ENCODE data around the gene PPEF2.

The PPEF2 gene

DNA sequence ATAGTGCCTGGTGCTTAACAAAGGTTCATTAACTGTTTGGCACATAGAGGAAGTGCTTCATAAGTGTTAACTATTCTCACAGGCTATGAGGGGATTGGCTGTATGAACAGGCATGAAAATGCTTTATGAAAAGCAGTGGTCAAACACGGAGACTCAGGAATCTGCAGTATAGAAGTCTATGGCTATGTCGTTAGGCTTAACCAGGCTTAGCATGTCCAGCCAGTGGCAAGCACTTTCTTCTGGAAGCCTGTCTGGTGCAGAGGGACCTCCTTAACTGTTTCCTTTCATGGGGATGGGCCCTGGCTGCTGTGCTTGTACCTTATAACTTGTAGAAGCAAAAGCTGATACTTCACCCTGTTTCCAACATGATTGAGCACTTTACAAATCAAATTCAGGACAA lies 78.4 kb downstream of the PPEF2 start:
- Mint-ChIP-seq H3K27ac (no peak overlapping the region), H3K36me3 (no peaks in the 10 kb centered on the region), H3K4me1 (no peaks in the 10 kb centered on the region), H3K4me3 (no peak overlapping the region), H3K9me3 (no peaks in the 10 kb centered on the region)
- ATAC-seq, result no peak
- DNase-seq (ENCODE audit: low spot score in 2 of 2), result no peak

- ATAC-seq, result no peak
- H3K36me3 Mint-ChIP-seq, result no peaks in the 10 kb centered on the region
Measured at GRCh38 chr4:75822416-75822815, 79.8 kb downstream of the PPEF2 start.

GRCh38 chr4:75821966-75822365 lies 80.3 kb downstream of the PPEF2 start:
- H3K4me3 Mint-ChIP-seq, result no peak overlapping the region
- no peak for ATAC-seq
- no peak overlapping the region for H3K27ac Mint-ChIP-seq
- H3K9me3 Mint-ChIP-seq, result no peaks in the 10 kb centered on the region
- no peaks in the 10 kb centered on the region for H3K4me1 Mint-ChIP-seq
- no peak for DNase-seq (ENCODE audit: low spot score in 2 of 2)
- no peaks in the 10 kb centered on the region for H3K36me3 Mint-ChIP-seq

More at GRCh38 chr4:75822416-75822815, 79.8 kb downstream of the PPEF2 start:
- DNase-seq (ENCODE audit: low spot score in 2 of 2), result no peak
- Mint-ChIP-seq H3K4me1 (no peaks in the 10 kb centered on the region), H3K9me3 (no peaks in the 10 kb centered on the region), H3K4me3 (no peak overlapping the region), H3K27ac (no peak overlapping the region)

GRCh38 chr4:75821216-75821615 lies 81.0 kb downstream of the PPEF2 start:
- no peak overlapping the region for H3K27ac Mint-ChIP-seq
- no peaks in the 10 kb centered on the region for H3K9me3 Mint-ChIP-seq
- no peaks in the 10 kb centered on the region for H3K4me1 Mint-ChIP-seq
- DNase-seq (ENCODE audit: low spot score in 2 of 2) (no peak), ATAC-seq (peak; percentile 61)
- peaks cover 2% of the 10 kb centered on the region for H3K36me3 Mint-ChIP-seq
- H3K4me3 Mint-ChIP-seq, result no peak overlapping the region

GRCh38 chr4:75820676-75821075 lies 81.6 kb downstream of the PPEF2 start:
- Mint-ChIP-seq H3K36me3 (peaks cover 7% of the 10 kb centered on the region), H3K4me1 (no peaks in the 10 kb centered on the region), H3K4me3 (no peak overlapping the region), H3K27ac (no peak overlapping the region), H3K9me3 (no peaks in the 10 kb centered on the region)
- ATAC-seq, result peak; percentile 8
- no peak for DNase-seq (ENCODE audit: low spot score in 2 of 2)

DNA sequence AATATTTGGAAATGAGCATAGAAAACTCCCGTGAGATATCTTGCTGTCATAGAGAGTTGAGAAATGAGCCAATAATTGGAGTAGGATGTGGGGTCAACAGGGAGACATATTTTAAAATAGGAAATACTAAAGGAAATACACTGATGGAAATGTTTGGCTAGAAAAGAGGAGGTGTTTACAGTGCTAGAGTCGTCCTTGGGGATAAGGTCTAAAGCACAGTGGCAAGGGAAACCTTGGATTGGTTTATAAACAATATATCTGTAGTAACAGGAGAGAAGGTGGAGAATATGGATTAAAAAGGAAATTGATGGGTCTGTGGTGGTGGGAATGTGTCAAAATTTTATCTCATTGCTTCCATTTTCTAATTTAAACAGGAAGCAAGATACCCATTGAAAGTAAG lies 82.1 kb downstream of the PPEF2 start:
- H3K9me3 Mint-ChIP-seq, result no peaks in the 10 kb centered on the region
- no peak overlapping the region for H3K27ac Mint-ChIP-seq
- H3K4me3 Mint-ChIP-seq, result no peak overlapping the region
- ATAC-seq, result no peak
- peaks cover 12% of the 10 kb centered on the region for H3K36me3 Mint-ChIP-seq
- no peaks in the 10 kb centered on the region for H3K4me1 Mint-ChIP-seq
- DNase-seq (ENCODE audit: low spot score in 2 of 2), result no peak

DNA sequence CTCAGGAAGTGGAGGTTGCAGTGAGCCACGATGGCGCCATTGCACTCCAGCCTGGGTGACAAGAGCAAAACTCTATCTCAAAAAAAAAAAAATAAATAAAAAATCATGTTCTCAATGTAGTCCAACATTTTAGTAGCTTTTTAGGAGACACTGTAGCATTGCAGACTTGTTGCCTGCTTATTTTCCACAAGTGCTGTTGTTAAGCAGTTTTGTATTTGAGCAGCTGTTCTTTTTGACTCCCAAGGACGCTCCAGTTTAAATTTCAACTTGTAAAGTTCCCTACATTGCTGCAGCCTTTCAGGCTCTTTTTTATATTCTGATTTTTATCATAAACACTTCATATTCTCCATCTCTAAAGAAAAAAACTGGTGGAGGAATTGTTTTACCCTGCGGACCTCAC lies 83.1 kb downstream of the PPEF2 start:
- Mint-ChIP-seq H3K4me3 (no peak overlapping the region), H3K27ac (no peak overlapping the region), H3K36me3 (peaks cover 23% of the 10 kb centered on the region), H3K4me1 (no peaks in the 10 kb centered on the region), H3K9me3 (no peaks in the 10 kb centered on the region)
- ATAC-seq (no peak), DNase-seq (ENCODE audit: low spot score in 2 of 2) (no peak)

DNA sequence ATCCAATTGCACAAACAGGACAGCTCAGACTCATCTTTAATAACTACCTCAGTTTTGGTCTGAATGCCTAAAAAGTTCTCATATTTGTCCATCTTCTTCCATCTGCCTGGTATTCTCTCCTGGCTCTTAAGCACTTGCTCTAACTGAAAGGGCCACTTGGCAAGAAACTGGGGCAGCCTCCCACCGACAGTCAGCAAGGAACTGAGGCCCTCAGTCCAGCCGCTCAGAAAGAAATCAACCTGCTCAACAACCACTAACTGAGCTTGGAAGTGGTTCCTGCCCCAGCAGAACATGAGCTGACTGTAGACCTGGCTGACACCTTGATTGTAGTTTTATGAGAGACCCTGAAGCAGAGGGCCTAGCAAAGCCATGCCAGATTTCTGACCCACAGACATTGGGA lies 84.4 kb downstream of the PPEF2 start:
- Mint-ChIP-seq H3K4me1 (no peaks in the 10 kb centered on the region), H3K9me3 (no peaks in the 10 kb centered on the region), H3K27ac (no peak overlapping the region), H3K4me3 (no peak overlapping the region), H3K36me3 (peaks cover 35% of the 10 kb centered on the region)
- DNase-seq (ENCODE audit: low spot score in 2 of 2) (no peak), ATAC-seq (no peak)

Data from stimulated activated effector memory CD8-positive, alpha-beta T cell treated with anti-CD3 and anti-CD28 coated beads, Interleukin-12 subunit alpha, Interleukin-12 subunit beta, amount 100 ng/mL, for 72 hours (primary cell).